Vagina (tissue), 2 donors: Measurements from ENCODE around the gene CYTIP. TPM values are rescaled to one million over a fixed set of nuclear protein-coding genes. Genes with fewer than 3 reads are reported as not detected.

Experiments used
- DNase-seq, 2 donors: peaks; one replicate each; pipeline ENCODE4 v3.0.0-alpha.2; 2017; ENCODE audit errors: extremely low spot score in 2 of 2
- H3K27ac ChIP-seq: fragments of 200-600 bp; sonication (generic); one replicate; pipeline ENCODE4 v1.5.1; 2019
- H3K27me3 ChIP-seq: fragments of 200-600 bp; sonication (generic); one replicate; pipeline ENCODE4 v1.5.1; 2019
- H3K36me3 ChIP-seq, 2 donors: fragments of 200-600 bp; sonication (generic); one replicate each; pipeline ENCODE4 v1.5.1; 2017 to 2019
- H3K4me1 ChIP-seq: fragments of 200-600 bp; sonication (generic); one replicate; pipeline ENCODE4 v1.5.1; 2019
- H3K4me3 ChIP-seq, 2 donors: fragments of 200-600 bp; sonication (generic); 1 replicate in 1 of 2; 2 replicates in 1 of 2; pipeline ENCODE4 v1.5.1; 2016 to 2019
- H3K9me3 ChIP-seq: fragments of 200-600 bp; sonication (generic); one replicate; pipeline ENCODE4 v1.5.1; 2019
- POLR2A ChIP-seq, 2 donors: fragments of 450-650 bp; IDR thresholded peaks; one replicate each; pipeline ENCODE4 v1.6.1; 2017; ENCODE audit warnings: antibody characterized with exemption in 2 of 2, mild to moderate bottlenecking in 2 of 2, moderate library complexity in 2 of 2
- POLR2AphosphoS5 ChIP-seq, 2 donors: sonication (generic); formaldehyde crosslinking; IDR thresholded peaks; one replicate each; pipeline ENCODE4 v1.9.0; 2017; ENCODE audit warnings: antibody characterized with exemption in 2 of 2, mild to moderate bottlenecking in 2 of 2, low read depth in 1 of 2; ENCODE audit not compliant: insufficient read depth in 1 of 2
- intact Hi-C: fragments of 100-400 bp; cut with DNase I; formaldehyde crosslinking; loops from one replicate; pipeline ENCODE4 v1.15.1; 2023
- total RNA-seq: library from RNA; depleted of rRNA; stranded (reverse); fragments of >200 nt; gene quantifications from one replicate; pipeline ENCODE4 v1.2.3, GENCODE V29; 2016
- TF ChIP-seq, protein P1 (sequence below), 3 experiments: fragments of 450-650 bp in 2 of 3; fragments of 200-600 bp in 1 of 3; sonication (generic) in 1 of 3; IDR thresholded peaks; one replicate each; pipeline ENCODE4 v1.5.1; 2017 to 2019; ENCODE audit warnings: antibody characterized with exemption in 3 of 3, mild to moderate bottlenecking in 2 of 3, moderate library complexity in 2 of 3

The CYTIP gene
- total RNA-seq, 1 donor from 2014 or later: 12.5 TPM

GRCh38 chr2:157470321-157470720, 26.4 kb upstream of the CYTIP start:
- Histone ChIP-seq H3K9me3 (no peaks in the 10 kb centered on the region), H3K4me3 (no peak overlapping the region), H3K4me1 (no peaks in the 10 kb centered on the region), H3K27me3 (no peaks in the 10 kb centered on the region), H3K36me3 (no peaks in the 10 kb centered on the region), H3K27ac (no peak overlapping the region)
- DNase-seq: no peak
- intact Hi-C loops: no loop called here
- TF ChIP-seq POLR2AphosphoS5 (IDR thresholded peaks at IDR 0.05; ENCODE audit: insufficient read depth in 1 of 2, low read depth in 1 of 2) (no peak), POLR2A (IDR thresholded peaks at IDR 0.05) (no peak)
- TF ChIP-seq, protein P1, sequence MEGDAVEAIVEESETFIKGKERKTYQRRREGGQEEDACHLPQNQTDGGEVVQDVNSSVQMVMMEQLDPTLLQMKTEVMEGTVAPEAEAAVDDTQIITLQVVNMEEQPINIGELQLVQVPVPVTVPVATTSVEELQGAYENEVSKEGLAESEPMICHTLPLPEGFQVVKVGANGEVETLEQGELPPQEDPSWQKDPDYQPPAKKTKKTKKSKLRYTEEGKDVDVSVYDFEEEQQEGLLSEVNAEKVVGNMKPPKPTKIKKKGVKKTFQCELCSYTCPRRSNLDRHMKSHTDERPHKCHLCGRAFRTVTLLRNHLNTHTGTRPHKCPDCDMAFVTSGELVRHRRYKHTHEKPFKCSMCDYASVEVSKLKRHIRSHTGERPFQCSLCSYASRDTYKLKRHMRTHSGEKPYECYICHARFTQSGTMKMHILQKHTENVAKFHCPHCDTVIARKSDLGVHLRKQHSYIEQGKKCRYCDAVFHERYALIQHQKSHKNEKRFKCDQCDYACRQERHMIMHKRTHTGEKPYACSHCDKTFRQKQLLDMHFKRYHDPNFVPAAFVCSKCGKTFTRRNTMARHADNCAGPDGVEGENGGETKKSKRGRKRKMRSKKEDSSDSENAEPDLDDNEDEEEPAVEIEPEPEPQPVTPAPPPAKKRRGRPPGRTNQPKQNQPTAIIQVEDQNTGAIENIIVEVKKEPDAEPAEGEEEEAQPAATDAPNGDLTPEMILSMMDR (IDR thresholded peaks at IDR 0.05): no peak

DNA sequence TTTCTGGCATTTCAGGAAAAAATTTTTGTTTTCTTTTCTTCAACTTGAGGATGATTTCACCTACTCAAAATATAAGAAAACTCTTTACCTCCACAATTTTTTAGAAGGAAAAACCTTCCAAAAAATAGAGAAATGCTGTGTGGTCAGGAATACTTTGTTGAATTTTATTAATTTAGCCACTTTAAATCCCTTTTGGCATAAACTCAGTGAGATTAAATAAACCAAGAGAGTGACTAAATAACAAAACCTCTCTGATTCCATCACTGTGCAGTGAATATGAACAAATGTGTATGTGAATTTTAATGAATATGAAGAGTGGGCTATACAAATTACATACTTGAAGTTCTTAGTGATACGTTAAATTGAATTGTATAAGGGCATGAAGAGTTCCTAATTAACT, 25.8 kb upstream of the CYTIP start:
- Histone ChIP-seq H3K4me3 (no peak overlapping the region), H3K9me3 (no peaks in the 10 kb centered on the region), H3K27me3 (no peaks in the 10 kb centered on the region), H3K4me1 (no peaks in the 10 kb centered on the region), H3K36me3 (no peaks in the 10 kb centered on the region), H3K27ac (no peak overlapping the region)
- intact Hi-C loops: no loop called here
- TF ChIP-seq POLR2AphosphoS5 (IDR thresholded peaks at IDR 0.05; ENCODE audit: insufficient read depth in 1 of 2, low read depth in 1 of 2) (no peak), POLR2A (IDR thresholded peaks at IDR 0.05) (no peak)
- TF ChIP-seq, protein P1 (IDR thresholded peaks at IDR 0.05): no peak
- no peak for DNase-seq

DNA sequence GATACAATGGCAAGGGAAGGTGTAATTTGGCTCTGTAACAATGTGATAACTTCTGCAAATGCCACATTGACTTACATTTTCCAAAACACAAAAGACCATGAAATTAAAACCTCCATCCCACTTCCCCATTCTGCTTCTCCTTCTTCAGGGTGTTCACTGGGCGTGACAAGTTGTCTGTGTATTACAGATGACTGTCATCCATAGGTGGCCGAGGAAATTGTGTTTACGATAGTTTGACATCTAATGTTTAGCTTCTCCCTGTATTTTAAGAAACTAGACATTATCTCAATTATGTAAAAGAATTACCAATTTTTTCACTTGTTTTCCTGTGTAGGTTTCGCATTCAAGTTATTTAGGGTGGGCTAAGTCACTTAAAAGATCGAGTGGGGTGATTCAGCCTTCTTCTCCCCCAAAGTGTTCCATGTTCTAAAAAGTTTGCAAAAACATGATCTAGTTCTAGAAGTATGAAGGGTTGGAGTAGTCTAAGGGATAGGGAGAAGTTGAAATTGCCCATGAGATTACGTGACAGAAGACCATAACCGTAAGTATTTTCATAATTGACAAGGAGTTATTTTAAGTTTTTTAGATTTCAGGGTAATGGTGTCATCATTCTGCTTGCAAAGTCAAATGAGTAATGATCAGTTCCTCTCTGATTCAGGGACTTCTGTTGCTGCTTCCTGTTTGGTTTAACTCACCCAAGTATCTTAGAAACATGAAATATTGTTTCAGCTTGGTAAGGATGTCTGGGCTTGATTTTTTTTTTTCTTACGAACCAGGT, 25.2 kb upstream of the CYTIP start:
- intact Hi-C loops: no loop called here
- TF ChIP-seq POLR2A (IDR thresholded peaks at IDR 0.05) (no peak), POLR2AphosphoS5 (IDR thresholded peaks at IDR 0.05; ENCODE audit: insufficient read depth in 1 of 2, low read depth in 1 of 2) (no peak)
- TF ChIP-seq, protein P1 (IDR thresholded peaks at IDR 0.05): no peak
- DNase-seq: no peak
- H3K36me3 ChIP-seq: no peaks in the 10 kb centered on the region
- no peaks in the 10 kb centered on the region for H3K9me3 ChIP-seq
- H3K4me1 ChIP-seq: no peaks in the 10 kb centered on the region
- H3K27me3 ChIP-seq: no peaks in the 10 kb centered on the region
- H3K4me3 ChIP-seq: no peak overlapping the region
- H3K27ac ChIP-seq: no peak overlapping the region

DNA sequence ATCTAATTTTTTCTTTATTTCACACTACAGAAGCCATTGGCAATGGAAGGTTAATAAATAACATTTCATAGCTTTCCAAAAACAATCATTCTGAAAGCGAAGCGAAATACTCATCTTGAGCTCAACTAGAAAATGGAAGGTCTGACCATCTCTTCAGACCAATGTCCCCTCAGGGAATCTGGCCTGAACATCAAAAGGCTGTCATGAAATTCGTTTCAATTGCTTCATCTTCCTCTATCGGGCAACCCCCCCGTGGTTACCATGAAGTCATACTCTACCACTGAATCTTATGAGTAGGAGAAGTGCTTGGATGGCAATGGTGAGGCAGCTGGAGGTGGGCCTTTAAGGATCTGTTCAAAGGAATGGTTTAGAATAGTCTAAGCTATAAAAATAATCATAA, 22.9 kb upstream of the CYTIP start:
- H3K9me3 ChIP-seq: no peaks in the 10 kb centered on the region
- no peak overlapping the region for H3K4me3 ChIP-seq
- no peaks in the 10 kb centered on the region for H3K36me3 ChIP-seq
- H3K4me1 ChIP-seq: no peaks in the 10 kb centered on the region
- no peak overlapping the region for H3K27ac ChIP-seq
- no peak for DNase-seq
- no peaks in the 10 kb centered on the region for H3K27me3 ChIP-seq
- intact Hi-C loops: no loop called here
- TF ChIP-seq, protein P1 (IDR thresholded peaks at IDR 0.05): no peak
- TF ChIP-seq POLR2AphosphoS5 (IDR thresholded peaks at IDR 0.05; ENCODE audit: insufficient read depth in 1 of 2, low read depth in 1 of 2): no peak
- no peak for TF ChIP-seq POLR2A (IDR thresholded peaks at IDR 0.05)

DNA sequence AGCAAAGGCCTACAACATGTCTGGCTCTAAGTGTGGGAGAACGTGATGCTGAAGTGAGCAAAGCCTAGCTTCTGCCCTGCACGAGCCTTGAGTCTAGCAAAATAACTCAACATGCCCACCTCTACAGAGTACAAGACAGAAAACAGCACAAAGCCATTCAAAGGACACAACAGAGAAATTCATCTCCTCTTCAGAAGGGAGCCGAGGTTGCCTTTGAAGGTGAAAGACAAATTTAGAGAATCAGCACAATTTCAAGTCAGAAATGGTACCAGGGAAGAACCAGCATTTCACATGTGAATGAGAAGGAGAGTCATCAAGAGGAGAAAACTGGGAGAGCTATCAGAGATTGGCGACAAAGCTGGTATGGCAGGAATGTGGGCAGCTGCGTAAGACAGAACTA, 21.7 kb upstream of the CYTIP start:
- Histone ChIP-seq H3K36me3 (no peaks in the 10 kb centered on the region), H3K27me3 (no peaks in the 10 kb centered on the region), H3K27ac (no peak overlapping the region), H3K4me3 (no peak overlapping the region), H3K9me3 (no peaks in the 10 kb centered on the region), H3K4me1 (no peaks in the 10 kb centered on the region)
- intact Hi-C loops: no loop called here
- TF ChIP-seq POLR2AphosphoS5 (IDR thresholded peaks at IDR 0.05; ENCODE audit: insufficient read depth in 1 of 2, low read depth in 1 of 2) (no peak), POLR2A (IDR thresholded peaks at IDR 0.05) (no peak)
- TF ChIP-seq, protein P1 (IDR thresholded peaks at IDR 0.05): no peak
- DNase-seq: no peak
